A549 (cell line): ENCODE data around the gene SESN3. TPM values are rescaled to one million over a fixed set of nuclear protein-coding genes. Genes with fewer than 3 reads are reported as not detected.

Source experiments
- ATAC-seq, 2 experiments: fragments of 200-7000 bp in 1 of 2; fragments of >200 bp in 1 of 2; cut with Nextera tagmentation in 1 of 2; cut with Tn5 transposase in 1 of 2; 3 replicates each; pipeline versions ENCODE4 v1.8.0 to v1.9.1; 2018 to 2020; ENCODE audit warnings: mild to moderate bottlenecking in 1 of 2, moderate library complexity in 1 of 2
- CTCF ChIA-PET: fragments of 300-600 bp; sonication (Branson Sonifier 250); formaldehyde crosslinking; extraction: SDS; loops from one replicate; lab custom pipeline; 2021; ENCODE audit warnings: antibody characterized with exemption, inconsistent platforms; lab: Yijun Ruan, JAX
- POLR2A ChIA-PET: fragments of 350-600 bp; formaldehyde crosslinking; extraction: SDS; loops from one replicate; lab custom pipeline; 2021; ENCODE audit warnings: antibody characterized with exemption, inconsistent platforms; lab: Yijun Ruan, JAX
- DNase-seq, 2 experiments: peaks; one replicate each; pipeline versions ENCODE4 v3.0.0 to v3.0.0-alpha.2; 2011 to 2016; ENCODE audit warnings: low read depth in 1 of 2, low spot score in 1 of 2
- FAIRE-seq: peaks from 2 replicates; lab custom pipeline; 2011; peaks lifted over from hg19 to GRCh38; lab: Jason Lieb, UNC
- H3K27ac ChIP-seq, 2 experiments: fragments of >200 bp; sonication (Bioruptor Twin); formaldehyde crosslinking; 3 replicates each; pipeline ENCODE4 v1.5.1; 2016 to 2017
- H3K4me1 ChIP-seq: fragments of >200 bp; sonication (Bioruptor Twin); formaldehyde crosslinking; 3 replicates; pipeline ENCODE4 v1.6.1; 2016
- H3K4me2 ChIP-seq: fragments of >200 bp; sonication (Bioruptor Twin); formaldehyde crosslinking; 3 replicates; pipeline ENCODE4 v1.6.1; 2016
- H3K4me3 ChIP-seq: fragments of >200 bp; sonication (Bioruptor Twin); formaldehyde crosslinking; 3 replicates; pipeline ENCODE4 v1.5.1; 2016
- H3K9me3 ChIP-seq: fragments of >200 bp; sonication (Bioruptor Twin); formaldehyde crosslinking; 3 replicates; pipeline ENCODE4 v1.6.1; 2016
- BCL3 ChIP-seq: fragments of >200 bp; sonication (Bioruptor Twin); formaldehyde crosslinking; IDR thresholded peaks from 3 replicates; pipeline ENCODE4 v1.6.1; 2016
- CBX8 ChIP-seq: fragments of 200-600 bp; sonication (generic); IDR thresholded peaks from 2 replicates; pipeline ENCODE4 v1.6.1; 2016
- CHD2 ChIP-seq: fragments of 150-350 bp; IDR thresholded peaks from 2 replicates; pipeline ENCODE4 v1.6.1; 2014; ENCODE audit warnings: low read length; ENCODE audit not compliant: partially characterized antibody
- EHF ChIP-seq: fragments of 250-450 bp; sonication (Bioruptor Pico); IDR thresholded peaks from 2 replicates; pipeline ENCODE4 v1.5.0; 2020; ENCODE audit warnings: mild to moderate bottlenecking
- ELK1 ChIP-seq: fragments of 150-350 bp; IDR thresholded peaks from 2 replicates; pipeline ENCODE4 v1.6.1; 2014; ENCODE audit warnings: low read depth, mild to moderate bottlenecking, low read length
- EP300 ChIP-seq, 2 experiments: fragments of >200 bp; sonication (Bioruptor Twin); formaldehyde crosslinking; IDR thresholded peaks; 2 replicates in 1 of 2; 3 replicates in 1 of 2; pipeline ENCODE4 v1.6.1; 2016 to 2017
- FOXS1 ChIP-seq: fragments of 250-450 bp; sonication (Bioruptor Pico); IDR thresholded peaks from 2 replicates; pipeline ENCODE4 v1.5.0; 2020; ENCODE audit warnings: mild to moderate bottlenecking, moderate library complexity
- GATA3 ChIP-seq: IDR thresholded peaks from 2 replicates; pipeline ENCODE4 v1.6.1; 2012; ENCODE audit warnings: borderline replicate concordance
- HEYL ChIP-seq: fragments of 250-450 bp; sonication (Bioruptor Pico); IDR thresholded peaks from 2 replicates; pipeline ENCODE4 v1.8.0; 2021; ENCODE audit warnings: mild to moderate bottlenecking, moderate library complexity
- KDM5A ChIP-seq: fragments of 200-600 bp; sonication (generic); IDR thresholded peaks from 2 replicates; pipeline ENCODE4 v1.6.1; 2016; ENCODE audit warnings: antibody characterized with exemption, mild to moderate bottlenecking
- MAX ChIP-seq: IDR thresholded peaks from 2 replicates; pipeline ENCODE4 v1.6.1; 2012
- MAZ ChIP-seq: fragments of 150-350 bp; IDR thresholded peaks from 2 replicates; pipeline ENCODE4 v1.6.1; 2014; ENCODE audit warnings: antibody characterized with exemption, low read depth, low read length, borderline replicate concordance
- MYC ChIP-seq: IDR thresholded peaks from 2 replicates; pipeline ENCODE4 v1.6.1; 2012; ENCODE audit warnings: mild to moderate bottlenecking, inconsistent platforms, low read length, improper control_type of control experiment, borderline replicate concordance
- NFE2L2 ChIP-seq: fragments of 150-350 bp; conservative IDR thresholded peaks from 2 replicates; pipeline ENCODE4 v1.6.1; 2014; ENCODE audit warnings: low read length
- NPAS2 ChIP-seq: fragments of 250-450 bp; sonication (Bioruptor Pico); IDR thresholded peaks from 2 replicates; pipeline ENCODE4 v1.8.0; 2022; ENCODE audit warnings: mild to moderate bottlenecking, moderate library complexity, borderline replicate concordance
- POLR2A ChIP-seq: IDR thresholded peaks from 2 replicates; pipeline ENCODE4 v1.6.1; 2012; ENCODE audit warnings: mild to moderate bottlenecking, low read length
- RARB ChIP-seq: fragments of 250-450 bp; sonication (Bioruptor Pico); IDR thresholded peaks from 2 replicates; pipeline ENCODE4 v1.8.0; 2021; ENCODE audit warnings: mild to moderate bottlenecking, moderate library complexity
- RNF2 ChIP-seq: fragments of 200-600 bp; sonication (generic); IDR thresholded peaks from 2 replicates; pipeline ENCODE4 v1.6.1; 2016; ENCODE audit warnings: low read depth, mild to moderate bottlenecking, antibody characterized with exemption, moderate library complexity, borderline replicate concordance
- SMC3 ChIP-seq: fragments of >200 bp; sonication (Bioruptor Twin); formaldehyde crosslinking; IDR thresholded peaks from 3 replicates; pipeline ENCODE4 v1.6.1; 2018; ENCODE audit warnings: inconsistent platforms
- SREBF2 ChIP-seq: fragments of 450-650 bp; IDR thresholded peaks from 2 replicates; pipeline ENCODE4 v1.6.1; 2014; ENCODE audit warnings: mild to moderate bottlenecking, moderate library complexity
- TP53 ChIP-seq: fragments of 250-450 bp; sonication (Bioruptor Pico); IDR thresholded peaks from 2 replicates; pipeline ENCODE4 v1.5.0; 2021; ENCODE audit warnings: mild to moderate bottlenecking, moderate library complexity
- ZC3H11A ChIP-seq: fragments of 450-650 bp; IDR thresholded peaks from 2 replicates; pipeline ENCODE4 v1.6.1; 2014; ENCODE audit warnings: antibody characterized with exemption, mild to moderate bottlenecking
- WGBS: methylation state at CpG from one replicate; pipeline ENCODE4 v1.1.6; 2017; ENCODE audit errors: missing lambda C conversion rate; 5-methylcytosine and 5-hydroxymethylcytosine counted together
- polyA plus RNA-seq, 4 experiments: library from polyadenylated mRNA; depleted of rRNA in 3 of 4; stranded (reverse); fragments of >200 nt; fragmentation: RNase III in 1 of 4; extraction: RNeasy Plus Mini Kit Qiagen cat#74134 plus additional on column Dnase treatment in 1 of 4; gene quantifications; 2 replicates in 3 of 4; 3 replicates in 1 of 4; pipeline ENCODE4 v1.2.3, GENCODE V29; 2011 to 2017

The SESN3 gene
- polyA plus RNA-seq, 2 of the 4 experiments (the other 2 are of a cell fraction) = 0.35 to 3.6 TPM

GRCh38 chr11:95161248-95161647 is 69.8 kb downstream of the SESN3 start:
- DNase-seq (no peak), FAIRE-seq (no peak), ATAC-seq (no peak)
- Histone ChIP-seq H3K4me3 (no peak overlapping the region), H3K27ac (no peak overlapping the region), H3K9me3 (no peaks in the 10 kb centered on the region), H3K4me1 (no peaks in the 10 kb centered on the region), H3K4me2 (no peak overlapping the region)
- WGBS = 100% methylated on average over 1 of the region's 1 CpG
- TF ChIP-seq GATA3 (no peak), MYC (no peak), NFE2L2 (no peak), SMC3 (no peak), TP53 (CRISPR knock-in tag) (no peak), EP300 (IDR thresholded peaks at IDR 0.05) (no peak), RARB (CRISPR knock-in tag) (no peak), MAZ (no peak), SREBF2 (no peak), BCL3 (no peak), CBX8 (no peak), FOXS1 (no peak), MAX (no peak), CHD2 (no peak), ZC3H11A (no peak), POLR2A (no peak), KDM5A (no peak), RNF2 (no peak), HEYL (CRISPR knock-in tag) (no peak)
- CTCF ChIA-PET = interaction anchor here (1.9 kb wide), 1 partner anchor 10 kb away, joined by 8 read pairs; no protein-coding TSS in a partner anchor
- POLR2A ChIA-PET = no interaction called here

GRCh38 chr11:95157824-95158223 is 73.2 kb downstream of the SESN3 start:
- H3K27ac ChIP-seq = no peak overlapping the region
- 77% methylated on average over 1 of the region's 1 CpG for WGBS
- H3K4me3 ChIP-seq = no peak overlapping the region
- DNase-seq (no peak), ATAC-seq (no peak), FAIRE-seq (no peak)
- H3K4me2 ChIP-seq = no peak overlapping the region
- no peaks in the 10 kb centered on the region for H3K4me1 ChIP-seq
- ChIA-PET CTCF (interaction anchor here (1.5 to 11.6 kb wide), 3 partner anchors 88 to 607 kb away, joined by 4 to 174 read pairs (median 8); no protein-coding TSS in a partner anchor), POLR2A (no interaction called here)
- TF ChIP-seq ELK1 = no peak
- H3K9me3 ChIP-seq = no peaks in the 10 kb centered on the region

GRCh38 chr11:95156916-95157541 is 74.0 kb downstream of the SESN3 start:
- Histone ChIP-seq H3K4me2 (no peak overlapping the region), H3K4me1 (no peaks in the 10 kb centered on the region), H3K4me3 (no peak overlapping the region), H3K9me3 (no peaks in the 10 kb centered on the region), H3K27ac (no peak overlapping the region)
- ChIA-PET CTCF (interaction anchor here (1.5 to 11.6 kb wide), 3 partner anchors 87 to 606 kb away, joined by 4 to 174 read pairs (median 105); no protein-coding TSS in a partner anchor), POLR2A (no interaction called here)
- WGBS = 80% methylated on average over 7 of the region's 7 CpGs
- no peak for TF ChIP-seq POLR2A
- no peak for TF ChIP-seq NPAS2
- TF ChIP-seq SMC3 = no peak
- TF ChIP-seq FOXS1 = no peak
- TF ChIP-seq BCL3 = no peak
- TF ChIP-seq EP300 (IDR thresholded peaks at IDR 0.05) = no peak
- TF ChIP-seq EHF (CRISPR knock-in tag) = no peak
- FAIRE-seq (no peak), DNase-seq (no peak), ATAC-seq (no peak)
